C1 segment of cervical spinal cord (tissue), 14 donors: ENCODE data around the gene NOSTRIN.
"Not testable (repeated sequence)": the region's sequence is repeated elsewhere in the genome, so short reads cannot be mapped to it uniquely, and the experiment has no call there.

Experiments used
- DNase-seq, 14 donors: peaks; one replicate each; lab custom pipeline; 2025; lab: John Stamatoyannopoulos, UW

Gene NOSTRIN

GRCh38 chr2:168789776-168790175 lies 12.7 kb upstream of the NOSTRIN start:
- DNase-seq, result no peak

- no peak for DNase-seq
Observed at GRCh38 chr2:168790226-168790902, 12.1 kb upstream of the NOSTRIN start.

- not testable (repeated sequence) for DNase-seq
Observed at GRCh38 chr2:168791140-168791539, 11.3 kb upstream of the NOSTRIN start.

GRCh38 chr2:168793596-168793995 lies 8.8 kb upstream of the NOSTRIN start:
- no peak for DNase-seq

GRCh38 chr2:168794968-168795367 lies 7.5 kb upstream of the NOSTRIN start:
- no peak for DNase-seq

- DNase-seq, result no peak
Observed at GRCh38 chr2:168796090-168796577, 6.3 kb upstream of the NOSTRIN start.

- DNase-seq, result no peak
Observed at GRCh38 chr2:168796583-168797285, 5.7 kb upstream of the NOSTRIN start.

- DNase-seq, result no peak
Observed at GRCh38 chr2:168797286-168797655, 5.2 kb upstream of the NOSTRIN start.

- no peak for DNase-seq
Observed at GRCh38 chr2:168798076-168798887, 4.2 kb upstream of the NOSTRIN start.

- no peak for DNase-seq
Observed at GRCh38 chr2:168798888-168799410, 3.5 kb upstream of the NOSTRIN start.

- DNase-seq, result no peak
Observed at GRCh38 chr2:168801471-168801870, 966 bp upstream of the NOSTRIN start.

- no peak for DNase-seq
Observed at GRCh38 chr2:168802859-168803725, 655 bp downstream of the NOSTRIN start.

GRCh38 chr2:168804214-168804613 lies 1.8 kb downstream of the NOSTRIN start:
- no peak for DNase-seq

- no peak for DNase-seq
Observed at GRCh38 chr2:168805615-168806014, 3.2 kb downstream of the NOSTRIN start.

- no peak for DNase-seq
Observed at GRCh38 chr2:168809537-168809936, 7.1 kb downstream of the NOSTRIN start.

GRCh38 chr2:168810235-168810634 lies 7.8 kb downstream of the NOSTRIN start:
- DNase-seq, result no peak

- DNase-seq, result no peak
Observed at GRCh38 chr2:168811696-168812095, 9.3 kb downstream of the NOSTRIN start.

GRCh38 chr2:168814046-168814445 lies 11.6 kb downstream of the NOSTRIN start:
- DNase-seq, result no peak

- no peak for DNase-seq
Observed at GRCh38 chr2:168814939-168815907, 12.8 kb downstream of the NOSTRIN start.

GRCh38 chr2:168816369-168816768 lies 13.9 kb downstream of the NOSTRIN start:
- no peak for DNase-seq
